Psoas muscle (tissue), 8 donors: ENCODE results near the gene CHST15. TPM values are rescaled to one million over a fixed set of nuclear protein-coding genes. Genes with fewer than 3 reads are reported as not detected.

Experiments
- ATAC-seq, 4 donors: fragments of 200-7000 bp; cut with Tn5 transposase; one replicate each; pipeline ENCODE4 v1.9.1; 2020; ENCODE audit warnings: moderate library complexity in 3 of 4, mild to moderate bottlenecking in 2 of 4
- DNase-seq, 2 donors: peaks; one replicate each; pipeline ENCODE4 v3.0.0-alpha.2; 2020
- H3K27ac ChIP-seq: fragments of 200-600 bp; one replicate; pipeline ENCODE4 v1.8.0; 2022
- H3K27me3 ChIP-seq, 3 donors: fragments of 200-600 bp in 1 of 3; one replicate each; pipeline versions ENCODE4 v1.6.1 to v1.8.0; 2013 to 2022; ENCODE audit warnings: low read length in 2 of 3, mild to moderate bottlenecking in 2 of 3, moderate library complexity in 1 of 3; ENCODE audit not compliant: insufficient read depth in 3 of 3
- H3K36me3 ChIP-seq, 2 donors: fragments of 200-600 bp in 1 of 2; one replicate each; pipeline versions ENCODE4 v1.6.1 to v1.8.0; 2013 to 2022; ENCODE audit warnings: low read depth in 1 of 2, mild to moderate bottlenecking in 1 of 2, moderate library complexity in 1 of 2; ENCODE audit not compliant: insufficient read depth in 1 of 2
- H3K4me1 ChIP-seq: fragments of 200-600 bp; one replicate; pipeline ENCODE4 v1.8.0; 2022
- H3K4me3 ChIP-seq: fragments of 200-600 bp; one replicate; pipeline ENCODE4 v1.8.0; 2022; ENCODE audit warnings: mild to moderate bottlenecking
- H3K9me3 ChIP-seq: fragments of 200-600 bp; one replicate; pipeline ENCODE4 v1.8.0; 2022
- CTCF ChIP-seq: fragments of 200-600 bp; IDR thresholded peaks from one replicate; pipeline ENCODE4 v1.8.0; 2022; ENCODE audit warnings: antibody characterized with exemption
- whole genome bisulfite sequencing, 3 donors: extraction: QIAGEN DNeasy Blood & Tissue Kit; methylation state at CpG; one replicate each; pipeline versions ENCODE4 v1.1.6 to v1.1.7; 2013; 5-methylcytosine and 5-hydroxymethylcytosine counted together
- intact Hi-C, 2 donors: fragments of 100-400 bp; cut with DNase I; formaldehyde crosslinking; loops; one replicate each; pipeline versions ENCODE4 v1.11.0 to v1.14.2; 2022
- polyA plus RNA-seq, 3 donors: library from polyadenylated mRNA; stranded (reverse); fragments of 200-250 nt; gene quantifications; one replicate each; pipeline ENCODE4 v1.2.3, GENCODE V29; 2013
- total RNA-seq, 4 donors: library from RNA; stranded (reverse); fragmentation: NEBNext Ultra II Directional in 2 of 4; extraction: Animal tissue kit (Norgen Biotek cat#: 25700) in 2 of 4; gene quantifications; one replicate each; pipeline versions ENCODE4 v1.2.1 to v1.2.4, GENCODE V29; 2021 to 2023
- donor health status: healthy with polysubstance abuse.
- donor health status: DM: no; HTN: no; CAD: no; lungs with moderate emphysema.
- donor health status: Bipolar disorder and iron deficiency.
- donor health status: healthy.
- donor health status: DM: yes; HTN: yes; CAD: no.
- donor health status: DM: no; HTN: no; CAD: no.
- donor health status: DM: no; HTN: no; CAD: no.
- donor health status: DM: yes; HTN: yes; CAD: no.

The CHST15 gene
- total and polyA plus RNA-seq, 7 donors = 3.6 to 39.2 (median 10.4) TPM

DNA sequence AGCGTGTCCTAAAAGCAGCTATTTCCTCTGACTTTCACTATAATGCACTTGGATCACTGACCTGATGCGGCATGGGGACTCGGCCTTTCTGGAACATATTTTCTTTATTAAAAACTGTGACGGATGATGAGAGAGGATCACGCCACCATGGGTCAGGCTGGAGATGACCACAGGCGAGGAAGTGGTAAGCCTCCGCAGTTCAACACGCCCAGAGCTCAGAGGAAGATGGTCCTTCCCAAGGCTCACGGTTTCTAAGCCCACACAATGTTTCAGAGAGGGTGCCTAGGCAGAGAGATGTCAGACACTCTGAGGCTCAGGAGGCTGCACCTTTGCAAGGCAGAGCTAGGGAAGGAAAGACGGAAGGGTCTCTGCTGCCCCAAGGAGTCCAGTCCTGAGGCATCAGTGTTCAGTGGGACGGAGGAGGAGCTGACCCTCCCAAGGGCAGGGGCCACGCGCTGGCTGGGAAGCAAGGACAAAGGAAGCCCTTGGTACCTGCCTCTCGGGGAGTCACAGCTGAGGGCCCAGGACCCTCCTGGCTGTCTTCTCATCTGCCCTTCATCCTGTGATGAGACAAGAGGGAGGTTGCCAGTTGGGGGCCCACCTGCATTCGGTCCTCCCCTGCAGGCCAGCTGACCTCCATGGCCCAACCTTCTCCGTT is 9.5 kb downstream of the CHST15 start:
- intact Hi-C loops = loop anchor here in 1 of 2 donors (2.0 kb wide), 1 partner anchor 45 kb away; no protein-coding TSS in a partner anchor
- Histone ChIP-seq H3K4me3 (no peak overlapping the region), H3K36me3 (no peaks in the 10 kb centered on the region), H3K27ac (no peak overlapping the region), H3K9me3 (no peaks in the 10 kb centered on the region), H3K27me3 (no peaks in the 10 kb centered on the region), H3K4me1 (peaks cover 21% of the 10 kb centered on the region)
- 88 to 92% (median 88%) methylated on average over 16 of the region's 16 CpGs for WGBS, 3 donors
- no peak for TF ChIP-seq CTCF
- DNase-seq (no peak), ATAC-seq (no peak)

DNA sequence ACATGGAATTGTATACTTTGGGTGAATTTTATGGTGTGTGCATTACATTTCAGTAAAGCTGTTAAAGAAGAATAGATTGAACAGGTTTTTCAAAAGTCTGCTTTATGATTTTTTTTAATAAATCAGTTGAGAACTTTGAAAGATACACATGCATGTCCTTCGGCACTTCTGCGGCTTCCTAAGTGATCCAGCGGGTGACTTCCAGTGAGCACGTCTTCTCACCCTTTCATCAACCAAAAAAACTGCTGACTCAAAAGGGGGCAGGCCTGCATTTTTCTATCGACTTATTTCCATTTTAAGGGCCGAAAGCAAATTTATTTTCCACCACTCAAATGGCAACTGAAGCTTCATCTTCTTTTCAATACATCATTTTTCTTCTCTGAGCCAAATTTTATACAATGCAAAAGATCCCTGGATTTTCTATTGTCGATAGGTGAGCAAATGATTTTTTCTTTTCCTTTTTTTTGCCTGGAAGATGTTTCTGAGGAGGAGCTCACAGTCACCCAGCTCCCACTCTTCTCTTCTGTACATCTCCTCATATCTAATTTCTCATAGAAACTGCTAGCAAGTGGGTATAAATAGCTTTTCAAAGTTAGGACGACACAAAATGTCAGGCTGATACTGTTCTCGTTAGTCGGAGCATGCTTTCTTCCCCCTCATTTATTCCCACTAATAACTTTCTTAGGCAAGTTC is 10.2 kb downstream of the CHST15 start:
- Histone ChIP-seq H3K4me3 (no peak overlapping the region), H3K27ac (no peak overlapping the region), H3K36me3 (no peaks in the 10 kb centered on the region), H3K9me3 (no peaks in the 10 kb centered on the region), H3K27me3 (no peaks in the 10 kb centered on the region), H3K4me1 (peaks cover 14% of the 10 kb centered on the region)
- DNase-seq (no peak), ATAC-seq (no peak)
- TF ChIP-seq CTCF = no peak
- WGBS, 3 donors = 74 to 88% (median 86%) methylated on average over 10 of the region's 10 CpGs
- intact Hi-C loops = no loop called here

- Histone ChIP-seq H3K4me3 (no peak overlapping the region), H3K36me3 (no peaks in the 10 kb centered on the region), H3K27me3 (no peaks in the 10 kb centered on the region), H3K4me1 (peaks cover 9% of the 10 kb centered on the region), H3K9me3 (no peaks in the 10 kb centered on the region), H3K27ac (no peak overlapping the region)
- ATAC-seq (no peak), DNase-seq (no peak)
- TF ChIP-seq CTCF = no peak
- 94 to 96% (median 95%) methylated on average over 6 of the region's 6 CpGs for WGBS, 3 donors
- intact Hi-C loops = no loop called here
Measured at GRCh38 chr10:124082555-124082954, 10.8 kb downstream of the CHST15 start.

DNA sequence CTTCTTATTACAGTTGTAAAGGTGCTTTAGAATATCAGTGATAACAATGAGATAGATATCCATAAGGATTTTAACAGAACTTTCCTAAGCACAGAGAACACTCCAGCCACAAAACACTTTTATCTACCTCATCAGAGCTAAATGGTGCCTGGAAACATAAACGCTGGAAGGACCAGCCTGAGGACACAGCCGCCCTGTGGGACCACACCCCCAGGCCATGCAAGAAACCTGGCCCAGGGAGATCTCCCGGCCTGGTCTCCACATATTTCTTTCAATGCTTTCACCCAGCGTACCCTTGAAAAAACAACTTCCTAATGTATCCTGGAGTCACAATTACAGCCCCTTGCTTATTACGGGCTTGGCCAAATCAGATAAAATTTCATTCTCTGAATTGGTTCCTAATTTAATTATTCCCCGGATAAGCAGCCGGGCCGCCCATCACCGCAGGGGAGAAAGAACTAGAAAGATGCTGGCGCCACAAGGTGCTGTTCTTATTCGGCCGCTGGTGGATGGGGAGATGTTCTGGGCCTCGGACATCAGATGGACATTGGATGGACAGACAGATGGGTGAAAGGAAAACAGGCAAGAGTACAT is 11.8 kb downstream of the CHST15 start:
- intact Hi-C loops = no loop called here
- H3K27me3 ChIP-seq = no peaks in the 10 kb centered on the region
- WGBS, 3 donors = 66 to 77% (median 76%) methylated on average over 13 of the region's 13 CpGs
- ATAC-seq (no peak), DNase-seq (no peak)
- no peak overlapping the region for H3K4me3 ChIP-seq
- H3K36me3 ChIP-seq = no peaks in the 10 kb centered on the region
- no peaks in the 10 kb centered on the region for H3K9me3 ChIP-seq
- no peak overlapping the region for H3K27ac ChIP-seq
- no peak for TF ChIP-seq CTCF
- H3K4me1 ChIP-seq = peaks cover 8% of the 10 kb centered on the region
